Breast epithelium (tissue), 4 donors: ENCODE data around the gene CBX2. TPM values are rescaled to one million over a fixed set of nuclear protein-coding genes. Genes with fewer than 3 reads are reported as not detected.

Experiments used
- DNase-seq, 2 donors: peaks; one replicate each; pipeline ENCODE4 v3.0.0-alpha.2; 2019; ENCODE audit warnings: low spot score in 2 of 2
- H3K27ac ChIP-seq, 2 donors: fragments of 200-600 bp; sonication (generic) in 1 of 2; one replicate each; pipeline ENCODE4 v1.5.1; 2016 to 2019; ENCODE audit warnings: mild to moderate bottlenecking in 1 of 2
- H3K27me3 ChIP-seq, 2 donors: fragments of 200-600 bp; sonication (generic) in 1 of 2; one replicate each; pipeline versions ENCODE4 v1.5.1 to v1.6.0; 2017 to 2019; ENCODE audit warnings: control low read depth in 1 of 2, mild to moderate bottlenecking in 1 of 2
- H3K36me3 ChIP-seq: fragments of 200-600 bp; one replicate; pipeline ENCODE4 v1.5.1; 2019
- H3K4me1 ChIP-seq, 2 donors: fragments of 200-600 bp; sonication (generic); one replicate each; pipeline ENCODE4 v1.5.1; 2016 to 2019; ENCODE audit warnings: control low read depth in 1 of 2
- H3K4me3 ChIP-seq, 3 donors: fragments of 200-600 bp; sonication (generic); 1 replicate in 2 of 3; 2 replicates in 1 of 3; pipeline ENCODE4 v1.5.1; 2016 to 2019; ENCODE audit warnings: mild to moderate bottlenecking in 3 of 3, moderate library complexity in 2 of 3
- H3K9me3 ChIP-seq, 2 donors: fragments of 200-600 bp; sonication (generic) in 1 of 2; one replicate each; pipeline ENCODE4 v1.5.1; 2016 to 2019; ENCODE audit warnings: control low read depth in 1 of 2
- CTCF ChIP-seq, 3 donors: fragments of 450-650 bp; IDR thresholded peaks; one replicate each; pipeline ENCODE4 v1.5.1; 2016 to 2017; ENCODE audit warnings: antibody characterized with exemption in 3 of 3, mild to moderate bottlenecking in 3 of 3, moderate library complexity in 3 of 3
- POLR2A ChIP-seq: fragments of 450-650 bp; IDR thresholded peaks from one replicate; pipeline ENCODE4 v1.6.1; 2016; ENCODE audit warnings: antibody characterized with exemption, mild to moderate bottlenecking, moderate library complexity
- POLR2AphosphoS5 ChIP-seq, 3 donors: sonication (generic); formaldehyde crosslinking; IDR thresholded peaks; one replicate each; pipeline ENCODE4 v1.6.1; 2017; ENCODE audit warnings: antibody characterized with exemption in 3 of 3
- intact Hi-C: fragments of 100-400 bp; cut with DNase I; formaldehyde crosslinking; loops from one replicate; pipeline ENCODE4 v1.15.1; 2023; ENCODE audit warnings: low total_unique reads
- total RNA-seq, 3 donors: library from RNA; depleted of rRNA; stranded (reverse); fragments of >200 nt; gene quantifications; one replicate each; pipeline ENCODE4 v1.1.0, GENCODE V29; 2016

The CBX2 gene
- total RNA-seq, 3 donors from 2014 or later: 1.2 to 2.2 (median 2.0) TPM

DNA sequence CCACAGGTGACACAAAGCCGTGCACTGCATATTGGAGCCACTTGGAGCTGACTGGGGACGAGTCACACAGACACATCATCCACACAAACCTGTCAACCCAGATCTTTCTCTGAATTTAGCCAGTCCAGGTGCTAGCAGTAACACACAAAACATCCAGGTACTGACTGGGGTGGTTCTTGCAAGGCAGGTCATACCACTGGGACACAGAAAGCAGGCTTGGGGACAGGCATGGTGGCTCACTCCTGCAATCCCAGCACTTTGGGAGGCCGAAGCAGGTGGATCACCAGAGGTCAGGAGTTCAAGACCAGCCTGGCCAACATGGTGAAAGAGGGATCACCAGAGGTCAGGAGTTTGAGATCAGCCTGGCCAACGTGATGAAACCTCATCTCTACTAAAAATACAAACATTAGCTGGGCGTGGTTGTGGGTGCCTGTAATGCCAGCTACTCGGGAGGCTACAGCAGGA is 32.3 kb upstream of the CBX2 start:
- intact Hi-C loops: no loop called here
- no peak overlapping the region for H3K27ac ChIP-seq
- no peaks in the 10 kb centered on the region for H3K9me3 ChIP-seq
- no peak for TF ChIP-seq POLR2A
- TF ChIP-seq CTCF (IDR thresholded peaks at IDR 0.05): no peak
- no peak for TF ChIP-seq POLR2AphosphoS5 (IDR thresholded peaks at IDR 0.05)
- H3K4me3 ChIP-seq: no peak overlapping the region
- peaks cover 0 to 6% of the 10 kb centered on the region in 2 donors for H3K4me1 ChIP-seq
- no peak for DNase-seq
- H3K36me3 ChIP-seq: no peaks in the 10 kb centered on the region
- H3K27me3 ChIP-seq: peaks cover 16 to 68% of the 10 kb centered on the region in 2 donors

GRCh38 chr17:79746889-79747507 is 30.9 kb upstream of the CBX2 start:
- H3K36me3 ChIP-seq: no peaks in the 10 kb centered on the region
- no peaks in the 10 kb centered on the region for H3K9me3 ChIP-seq
- peaks cover 10 to 67% of the 10 kb centered on the region in 2 donors for H3K27me3 ChIP-seq
- DNase-seq: no peak
- no peak for TF ChIP-seq CTCF (IDR thresholded peaks at IDR 0.05)
- no peak for TF ChIP-seq POLR2AphosphoS5 (IDR thresholded peaks at IDR 0.05)
- TF ChIP-seq POLR2A: no peak
- H3K27ac ChIP-seq: no peak overlapping the region
- intact Hi-C loops: no loop called here
- peak overlapping the region in 1 of 3 donors; percentile 28 for H3K4me3 ChIP-seq
- peaks cover 0 to 3% of the 10 kb centered on the region in 2 donors for H3K4me1 ChIP-seq

DNA sequence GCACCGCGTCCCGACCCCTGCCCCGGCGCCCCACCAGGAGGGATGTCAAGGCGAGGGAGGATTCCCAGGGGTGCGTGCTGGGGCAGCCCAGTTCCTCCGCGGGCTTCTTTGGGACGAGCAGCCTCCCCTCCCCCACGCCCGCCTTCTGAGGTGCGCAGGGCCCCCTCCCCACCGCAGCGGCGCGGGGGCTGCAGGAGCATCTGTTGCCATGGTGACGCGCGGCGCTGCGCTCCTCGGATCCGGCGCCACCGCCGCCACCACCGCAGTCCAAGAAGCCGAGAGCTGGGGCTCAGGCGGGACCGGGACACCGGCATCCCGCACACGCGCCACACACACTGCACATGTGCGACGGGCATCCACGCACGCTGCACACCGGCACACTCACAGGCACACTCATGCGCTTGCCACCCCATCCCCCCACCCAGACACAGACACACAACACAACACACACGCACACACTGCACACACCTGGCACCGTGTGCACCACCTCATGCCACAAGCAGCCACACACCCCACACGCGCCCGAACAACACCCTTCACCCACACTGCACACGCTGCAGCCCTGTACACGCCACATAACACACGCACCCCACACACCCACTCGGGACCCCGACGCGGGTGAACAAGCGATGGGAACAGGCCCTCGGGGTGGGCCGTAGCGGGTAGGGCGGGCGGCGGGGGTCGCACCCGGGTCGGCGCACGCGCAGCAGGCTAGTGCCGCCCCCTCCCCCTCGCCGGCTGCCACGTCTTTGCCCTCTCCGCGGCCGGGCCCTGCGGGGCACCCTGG is 30.2 kb upstream of the CBX2 start:
- DNase-seq: no peak
- peaks cover 10 to 68% of the 10 kb centered on the region in 2 donors for H3K27me3 ChIP-seq
- H3K9me3 ChIP-seq: no peaks in the 10 kb centered on the region
- intact Hi-C loops: no loop called here
- H3K4me1 ChIP-seq: no peaks in the 10 kb centered on the region
- TF ChIP-seq CTCF (IDR thresholded peaks at IDR 0.05): no peak
- H3K27ac ChIP-seq: no peak overlapping the region
- peak overlapping the region in 1 of 3 donors; percentile 28 for H3K4me3 ChIP-seq
- no peaks in the 10 kb centered on the region for H3K36me3 ChIP-seq

- intact Hi-C loops: no loop called here
- Histone ChIP-seq H3K36me3 (no peaks in the 10 kb centered on the region), H3K4me3 (peak overlapping the region in 1 of 3 donors; percentile 28), H3K27ac (no peak overlapping the region), H3K27me3 (peaks cover 10 to 64% of the 10 kb centered on the region in 2 donors), H3K9me3 (no peaks in the 10 kb centered on the region), H3K4me1 (no peaks in the 10 kb centered on the region)
- DNase-seq: no peak
- no peak for TF ChIP-seq CTCF (IDR thresholded peaks at IDR 0.05)
- no peak for TF ChIP-seq POLR2A
- no peak for TF ChIP-seq POLR2AphosphoS5 (IDR thresholded peaks at IDR 0.05)
These were observed 29.5 kb upstream of the CBX2 start for GRCh38 chr17:79748295-79749099.
